Measurements from ENCODE around the gene LGR4. TPM values are rescaled to one million over a fixed set of nuclear protein-coding genes. Genes with fewer than 3 reads are reported as not detected.
"Not testable (repeated sequence)": the region's sequence is repeated elsewhere in the genome, so short reads cannot be mapped to it uniquely, and the experiment has no call there.

LGR4 gene
- total RNA-seq, 1 donor from 2014 or later, result 39.6 TPM

DNA sequence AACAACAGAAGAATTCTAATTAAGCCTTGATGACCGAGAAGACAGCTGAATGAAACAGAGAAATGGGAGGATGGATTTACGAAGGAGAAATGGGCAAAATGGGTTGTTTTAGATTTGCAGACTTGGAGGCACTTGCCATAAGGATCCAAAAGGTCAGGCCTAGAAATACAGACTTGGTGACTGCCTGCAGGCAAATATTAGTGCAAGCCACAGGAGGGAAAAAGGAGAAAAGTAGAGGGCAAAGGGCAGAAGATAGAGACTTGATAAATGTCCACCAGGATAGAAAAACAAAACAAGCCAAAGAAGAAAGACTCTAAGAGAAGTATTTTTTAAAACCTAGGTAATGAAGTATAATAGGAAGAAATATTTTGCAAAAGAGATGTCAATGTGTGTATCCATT lies 122.7 kb downstream of the LGR4 start:
- TF ChIP-seq, protein P1, sequence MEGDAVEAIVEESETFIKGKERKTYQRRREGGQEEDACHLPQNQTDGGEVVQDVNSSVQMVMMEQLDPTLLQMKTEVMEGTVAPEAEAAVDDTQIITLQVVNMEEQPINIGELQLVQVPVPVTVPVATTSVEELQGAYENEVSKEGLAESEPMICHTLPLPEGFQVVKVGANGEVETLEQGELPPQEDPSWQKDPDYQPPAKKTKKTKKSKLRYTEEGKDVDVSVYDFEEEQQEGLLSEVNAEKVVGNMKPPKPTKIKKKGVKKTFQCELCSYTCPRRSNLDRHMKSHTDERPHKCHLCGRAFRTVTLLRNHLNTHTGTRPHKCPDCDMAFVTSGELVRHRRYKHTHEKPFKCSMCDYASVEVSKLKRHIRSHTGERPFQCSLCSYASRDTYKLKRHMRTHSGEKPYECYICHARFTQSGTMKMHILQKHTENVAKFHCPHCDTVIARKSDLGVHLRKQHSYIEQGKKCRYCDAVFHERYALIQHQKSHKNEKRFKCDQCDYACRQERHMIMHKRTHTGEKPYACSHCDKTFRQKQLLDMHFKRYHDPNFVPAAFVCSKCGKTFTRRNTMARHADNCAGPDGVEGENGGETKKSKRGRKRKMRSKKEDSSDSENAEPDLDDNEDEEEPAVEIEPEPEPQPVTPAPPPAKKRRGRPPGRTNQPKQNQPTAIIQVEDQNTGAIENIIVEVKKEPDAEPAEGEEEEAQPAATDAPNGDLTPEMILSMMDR (conservative IDR thresholded peaks at IDR 0.05), result no peak
- Mint-ChIP-seq H3K36me3 (peaks cover 20% of the 10 kb centered on the region), H3K9me3 (no peaks in the 10 kb centered on the region), H3K27ac (no peak overlapping the region), H3K4me3 (no peak overlapping the region), H3K4me1 (ENCODE audit: unreplicated experiment) (peaks cover 27% of the 10 kb centered on the region), H3K27me3 (no peaks in the 10 kb centered on the region)
- DNase-seq (ENCODE audit: extremely low spot score, unreplicated experiment), result no peak

DNA sequence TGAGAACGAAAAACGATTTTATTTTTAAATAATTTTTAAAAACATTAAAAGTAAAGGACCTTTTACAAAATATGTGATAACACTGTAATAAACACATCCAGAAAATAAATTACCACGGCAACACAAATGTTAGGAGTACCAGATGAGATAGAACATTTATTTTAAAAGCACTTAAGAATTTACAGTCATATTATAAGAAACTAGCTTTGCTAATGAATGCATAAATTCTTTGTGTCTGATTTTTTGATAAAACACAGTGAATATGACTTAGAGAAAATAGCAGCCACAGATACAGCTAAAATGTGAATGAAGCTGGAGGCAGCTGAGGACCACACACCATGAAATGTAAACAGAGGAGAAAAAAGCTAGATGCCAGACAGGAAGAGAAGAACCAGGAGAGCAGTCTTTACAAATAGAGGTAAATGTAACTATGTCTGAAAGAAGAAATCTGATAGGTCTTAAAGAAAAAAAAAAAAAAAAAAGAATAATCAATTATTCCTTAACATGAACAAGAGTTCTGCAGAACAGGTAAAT lies 124.2 kb downstream of the LGR4 start:
- DNase-seq (ENCODE audit: extremely low spot score, unreplicated experiment), result no peak
- Mint-ChIP-seq H3K9me3 (no peaks in the 10 kb centered on the region), H3K27ac (no peak overlapping the region), H3K4me3 (no peak overlapping the region), H3K36me3 (peaks cover 24% of the 10 kb centered on the region), H3K27me3 (no peaks in the 10 kb centered on the region), H3K4me1 (ENCODE audit: unreplicated experiment) (peaks cover 27% of the 10 kb centered on the region)
- TF ChIP-seq, protein P1 (conservative IDR thresholded peaks at IDR 0.05), result no peak

DNA sequence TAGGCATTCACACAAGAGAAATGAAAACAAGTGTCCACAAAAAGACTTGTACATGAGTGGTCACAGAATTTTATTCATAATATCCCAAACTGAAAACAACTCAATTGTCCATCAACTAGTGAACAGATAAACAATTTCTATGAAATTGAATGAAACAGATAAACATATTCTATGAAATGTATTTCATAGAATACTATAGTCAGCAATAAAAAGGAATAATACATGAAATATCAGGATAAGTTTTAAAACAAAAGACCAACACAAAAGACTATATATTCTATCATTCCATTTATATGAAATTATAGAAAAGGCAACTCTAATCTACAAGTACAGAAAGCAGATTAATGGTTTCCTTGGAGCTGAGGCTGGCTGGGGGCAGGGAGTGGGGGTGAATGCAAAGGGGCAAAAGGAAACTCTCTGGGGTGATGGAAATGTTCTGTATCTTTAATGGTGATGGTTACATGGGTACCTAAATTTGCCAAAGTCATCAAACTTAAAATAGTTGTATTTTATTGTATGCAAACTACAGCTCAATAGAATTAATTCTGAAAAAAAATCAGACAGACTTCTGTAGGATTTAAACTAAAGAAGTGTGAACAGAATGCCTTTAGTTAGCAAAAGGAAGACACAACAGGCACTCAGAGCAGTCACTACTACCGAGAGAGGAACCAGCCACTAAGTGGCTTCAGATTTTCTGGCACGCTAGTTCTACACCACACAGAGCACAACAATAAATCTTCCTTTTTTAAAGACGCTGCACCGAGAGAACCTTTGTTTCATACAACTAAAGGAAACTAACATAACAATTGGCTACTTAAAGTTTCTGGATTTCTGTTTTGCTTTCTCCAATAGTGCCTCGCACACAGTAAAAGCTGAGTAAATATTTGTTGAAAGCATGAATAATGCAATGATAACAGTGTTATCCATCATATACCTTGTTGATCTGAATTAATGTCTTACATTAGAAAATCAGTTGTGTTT lies 124.9 kb downstream of the LGR4 start:
- Mint-ChIP-seq H3K9me3 (no peaks in the 10 kb centered on the region), H3K27me3 (no peaks in the 10 kb centered on the region), H3K4me3 (no peak overlapping the region), H3K27ac (no peak overlapping the region), H3K4me1 (ENCODE audit: unreplicated experiment) (peaks cover 27% of the 10 kb centered on the region), H3K36me3 (peaks cover 21% of the 10 kb centered on the region)
- DNase-seq (ENCODE audit: extremely low spot score, unreplicated experiment), result no peak
- TF ChIP-seq, protein P1 (conservative IDR thresholded peaks at IDR 0.05), result no peak

DNA sequence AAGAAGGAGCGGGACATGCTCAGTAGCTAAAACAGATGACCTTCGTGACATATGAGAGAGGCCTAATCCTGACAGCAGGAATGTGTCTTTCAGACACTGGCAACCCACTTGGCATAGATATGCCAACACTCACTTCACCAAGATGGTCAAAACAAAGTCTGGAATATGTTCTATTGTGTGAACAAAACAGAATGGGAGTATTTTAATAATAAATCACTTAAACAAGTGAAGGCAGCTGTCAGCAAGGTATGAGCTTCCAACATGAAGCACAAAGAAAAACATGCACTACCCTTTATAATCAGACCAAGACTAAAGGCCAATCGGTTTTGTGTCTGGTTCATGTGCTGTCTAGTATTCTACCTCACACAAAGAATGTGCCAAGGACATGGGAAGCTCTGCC lies 132.6 kb downstream of the LGR4 start:
- TF ChIP-seq, protein P1 (conservative IDR thresholded peaks at IDR 0.05), result no peak
- no peak for DNase-seq (ENCODE audit: extremely low spot score, unreplicated experiment)
- H3K9me3 Mint-ChIP-seq, result no peaks in the 10 kb centered on the region
- H3K27me3 Mint-ChIP-seq, result no peaks in the 10 kb centered on the region
- no peaks in the 10 kb centered on the region for H3K4me1 Mint-ChIP-seq (ENCODE audit: unreplicated experiment)
- no peak overlapping the region for H3K27ac Mint-ChIP-seq
- H3K4me3 Mint-ChIP-seq, result no peak overlapping the region
- peaks cover 11% of the 10 kb centered on the region for H3K36me3 Mint-ChIP-seq

DNA sequence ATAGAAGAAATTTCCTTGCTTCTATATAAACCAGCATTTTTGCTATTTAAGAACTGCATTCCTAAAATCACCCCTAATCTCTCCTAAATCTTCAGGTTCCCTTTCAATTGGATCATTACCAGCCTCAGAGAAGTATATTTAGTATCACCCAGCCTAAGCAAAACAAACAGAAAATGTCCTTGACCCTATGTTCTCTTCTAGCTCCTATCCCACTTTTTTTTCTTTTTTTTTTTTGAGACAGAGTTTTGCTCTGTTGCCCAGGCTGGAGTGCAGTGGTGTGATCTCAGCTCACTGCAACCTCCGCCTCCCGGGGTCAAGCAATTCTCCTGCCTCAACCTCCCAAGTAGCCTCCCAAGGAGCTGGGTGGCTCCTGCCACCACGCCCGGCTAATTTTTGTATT lies 137.8 kb downstream of the LGR4 start:
- H3K36me3 Mint-ChIP-seq, result peaks cover 22% of the 10 kb centered on the region
- H3K4me1 Mint-ChIP-seq (ENCODE audit: unreplicated experiment); H3K27ac Mint-ChIP-seq; DNase-seq (ENCODE audit: extremely low spot score, unreplicated experiment); H3K9me3 Mint-ChIP-seq; H3K27me3 Mint-ChIP-seq; H3K4me3 Mint-ChIP-seq: not testable (repeated sequence)

DNA sequence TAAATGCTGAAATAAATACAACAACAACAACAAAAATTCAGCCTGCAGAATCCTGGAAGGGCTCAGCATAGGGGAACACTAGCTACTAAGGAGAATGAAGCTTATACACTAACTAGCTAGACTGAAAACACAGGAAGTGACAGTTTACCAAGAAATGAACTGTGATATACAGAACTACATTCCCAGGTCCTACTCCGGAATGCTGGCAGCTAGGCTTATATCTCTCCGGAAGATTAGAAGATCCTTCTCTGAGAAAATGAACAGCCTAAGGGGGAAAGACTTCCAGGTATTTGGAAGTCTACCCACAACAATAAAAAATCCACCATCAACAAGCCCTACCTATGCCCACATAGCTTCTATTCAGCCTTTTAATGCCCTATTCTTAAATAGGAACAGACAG lies 140.6 kb downstream of the LGR4 start:
- no peaks in the 10 kb centered on the region for H3K27me3 Mint-ChIP-seq
- no peaks in the 10 kb centered on the region for H3K9me3 Mint-ChIP-seq
- H3K36me3 Mint-ChIP-seq, result peaks cover 25% of the 10 kb centered on the region
- no peak for DNase-seq (ENCODE audit: extremely low spot score, unreplicated experiment)
- H3K4me3 Mint-ChIP-seq, result no peak overlapping the region
- no peak overlapping the region for H3K27ac Mint-ChIP-seq
- H3K4me1 Mint-ChIP-seq (ENCODE audit: unreplicated experiment), result peaks cover 3% of the 10 kb centered on the region
- TF ChIP-seq, protein P1 (conservative IDR thresholded peaks at IDR 0.05), result no peak

Data from type B pancreatic cell (in vitro differentiated cells).